Fibroblast of skin of left biceps (primary cell): Measurements from ENCODE around the gene MASP1.
A peak's percentile ranks its signal among the peaks of the same experiment; 100 is the strongest.
"Not testable (repeated sequence)": the region's sequence is repeated elsewhere in the genome, so short reads cannot be mapped to it uniquely, and the experiment has no call there.

Source experiments
- DNase-seq, 2 experiments: peaks; one replicate each; pipeline ENCODE4 v3.0.0-alpha.2; 2013; ENCODE audit warnings: low read depth in 2 of 2

Gene MASP1

GRCh38 chr3:187227658-187228258, 63.8 kb downstream of the MASP1 start:
- DNase-seq: no peak

- no peak for DNase-seq
Observed at GRCh38 chr3:187223799-187224198, 67.7 kb downstream of the MASP1 start.

GRCh38 chr3:187222801-187223200, 68.7 kb downstream of the MASP1 start:
- DNase-seq: no peak

GRCh38 chr3:187215460-187215859, 76.1 kb downstream of the MASP1 start:
- DNase-seq: no peak

- no peak for DNase-seq
Observed at GRCh38 chr3:187213616-187214015, 77.9 kb downstream of the MASP1 start.

DNA sequence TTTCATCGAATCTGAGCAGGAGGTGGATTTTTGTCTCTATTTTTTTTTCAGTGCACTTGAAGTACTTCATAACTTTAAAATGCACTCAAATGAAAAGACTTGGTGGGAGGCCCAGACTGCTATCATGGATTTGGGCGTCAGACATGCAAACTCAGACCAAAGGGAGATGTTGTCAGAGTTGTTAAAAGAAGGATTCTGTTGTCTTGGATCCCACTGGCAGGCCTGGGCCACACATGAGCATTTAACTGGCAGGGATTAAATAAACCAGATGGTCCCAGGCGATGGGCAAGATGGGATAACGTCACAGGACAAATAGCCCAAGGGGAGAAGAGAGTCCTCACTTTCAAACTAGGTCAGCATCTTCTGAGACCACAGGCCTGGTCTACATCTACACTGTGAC, 78.8 kb downstream of the MASP1 start:
- DNase-seq: no peak

DNA sequence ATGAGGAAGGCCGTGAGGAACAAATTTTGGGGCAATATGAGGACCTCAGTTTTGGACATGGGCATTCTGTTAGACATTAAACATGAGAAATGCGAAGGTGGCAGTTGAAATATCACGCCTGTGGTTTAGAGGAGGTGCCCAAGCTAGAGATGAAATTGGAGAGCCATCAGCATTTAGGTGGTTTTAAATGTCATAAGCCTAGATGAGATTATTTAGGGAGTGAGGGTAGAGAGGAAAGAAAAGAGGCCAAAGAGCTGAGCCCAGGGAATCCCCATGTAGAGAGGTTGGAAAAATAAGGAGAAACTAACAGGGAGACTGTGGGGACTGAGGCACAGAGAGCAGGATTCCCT, 79.4 kb downstream of the MASP1 start:
- no peak for DNase-seq

DNA sequence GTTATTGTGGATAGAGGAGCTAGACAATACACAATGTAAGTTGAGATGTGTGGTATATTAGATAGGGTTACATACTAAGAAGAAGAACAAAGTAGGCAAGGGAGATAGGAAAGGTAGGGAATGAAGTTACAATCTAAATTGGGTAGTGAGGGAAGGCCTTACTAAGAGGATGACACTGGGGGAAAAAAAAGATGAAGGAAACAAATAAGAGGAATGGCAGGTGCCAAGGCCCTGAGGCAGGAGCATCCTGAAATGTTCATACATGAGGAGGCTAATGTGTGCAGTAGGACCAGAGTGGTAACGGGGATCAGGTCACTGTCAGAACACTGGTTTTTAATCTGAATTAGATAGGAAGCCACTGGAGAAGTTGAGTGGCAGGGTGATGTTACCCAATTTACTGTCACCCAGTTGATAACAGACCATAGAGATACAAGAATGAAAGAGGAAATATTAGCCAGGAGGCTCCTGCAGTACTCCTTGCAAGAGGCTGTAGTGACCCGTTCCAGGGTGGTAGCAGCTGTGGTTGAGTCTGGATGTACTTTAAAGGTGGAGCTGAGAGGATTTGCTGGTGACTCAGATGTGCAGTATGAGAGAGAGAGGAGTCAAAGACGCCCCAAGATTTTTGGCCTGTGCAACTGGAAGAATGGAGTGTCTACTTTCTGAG, 79.9 kb downstream of the MASP1 start:
- no peak for DNase-seq

DNA sequence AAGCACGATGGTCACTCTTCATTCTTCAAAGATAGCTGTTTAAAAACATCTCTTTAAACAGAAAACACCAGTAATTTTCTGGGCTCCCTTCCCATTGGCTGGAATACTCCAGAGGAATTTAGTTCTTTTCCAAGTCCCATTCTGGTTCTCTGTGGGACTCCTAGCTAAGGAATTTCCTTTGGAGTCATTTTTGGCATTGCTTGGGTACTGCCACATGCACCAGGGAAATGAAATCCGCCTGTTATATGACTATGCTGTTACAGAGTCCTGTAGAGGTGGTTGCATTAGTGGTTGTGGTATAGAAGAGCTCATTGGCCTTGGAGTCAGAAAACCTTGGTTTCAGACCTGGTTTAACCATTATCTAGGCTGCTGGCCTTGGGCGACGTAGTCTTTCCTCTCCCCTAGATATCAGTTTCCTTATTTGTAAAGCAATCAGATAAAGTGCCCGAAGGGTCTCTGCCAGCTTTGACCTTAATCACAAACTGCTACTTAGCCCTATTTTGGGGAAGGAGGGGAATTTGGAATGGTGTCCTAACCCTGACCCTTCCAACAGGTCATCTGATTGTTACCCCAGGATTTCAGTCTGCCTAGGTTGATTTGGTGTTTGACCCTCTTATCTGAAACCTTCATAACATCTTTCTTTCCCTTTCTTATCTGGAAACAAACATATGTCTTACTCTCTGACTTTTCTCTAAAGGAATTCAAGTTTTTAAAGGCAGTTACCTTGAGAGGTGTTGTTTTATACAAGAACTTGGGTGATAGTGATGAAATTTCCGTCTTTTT, 80.8 kb downstream of the MASP1 start:
- peak; percentile 42 to 49 for DNase-seq

DNA sequence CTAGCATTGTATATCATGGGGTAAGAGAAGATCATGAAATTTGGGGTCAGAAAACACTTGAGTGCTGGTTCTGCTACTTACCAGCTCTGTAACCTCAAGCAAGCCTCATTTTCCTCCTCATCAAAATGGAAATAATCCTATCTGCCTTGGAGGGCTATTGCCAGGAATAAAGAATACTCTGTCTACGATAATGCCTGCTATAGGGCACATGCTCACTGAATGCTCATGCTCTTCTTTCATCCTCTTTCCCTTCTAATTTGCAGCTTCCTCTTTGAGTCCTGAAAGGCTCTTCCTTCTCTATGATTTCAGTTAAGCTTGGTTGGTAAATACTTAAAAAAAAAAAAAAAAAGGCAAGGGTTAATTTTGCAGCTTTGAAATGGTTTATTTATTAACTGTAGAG, 81.4 kb downstream of the MASP1 start:
- DNase-seq: no peak

GRCh38 chr3:187209491-187209890, 82.0 kb downstream of the MASP1 start:
- DNase-seq: no peak

DNA sequence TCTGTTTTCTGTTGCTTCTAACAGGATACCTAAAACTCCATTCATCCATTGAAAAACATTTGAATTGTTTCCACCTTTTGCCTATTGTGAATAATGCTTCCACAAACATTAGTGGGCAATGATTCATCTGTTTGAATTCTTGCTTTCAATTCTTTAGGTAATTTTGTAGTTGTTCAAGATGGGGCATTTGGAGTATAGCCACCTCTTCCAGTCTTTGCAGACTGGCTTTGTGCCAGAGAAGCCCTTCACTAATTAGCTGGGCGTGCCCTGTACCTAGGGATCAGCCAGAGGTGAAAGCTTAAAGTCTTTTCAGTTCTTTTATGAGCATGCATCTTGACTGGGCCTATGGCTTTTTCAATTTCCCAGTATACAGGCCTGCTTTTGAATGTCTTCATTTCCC, 83.4 kb downstream of the MASP1 start:
- peak in 1 of 2 experiments; percentile 22 for DNase-seq

GRCh38 chr3:187207624-187208023, 83.9 kb downstream of the MASP1 start:
- DNase-seq: no peak

DNA sequence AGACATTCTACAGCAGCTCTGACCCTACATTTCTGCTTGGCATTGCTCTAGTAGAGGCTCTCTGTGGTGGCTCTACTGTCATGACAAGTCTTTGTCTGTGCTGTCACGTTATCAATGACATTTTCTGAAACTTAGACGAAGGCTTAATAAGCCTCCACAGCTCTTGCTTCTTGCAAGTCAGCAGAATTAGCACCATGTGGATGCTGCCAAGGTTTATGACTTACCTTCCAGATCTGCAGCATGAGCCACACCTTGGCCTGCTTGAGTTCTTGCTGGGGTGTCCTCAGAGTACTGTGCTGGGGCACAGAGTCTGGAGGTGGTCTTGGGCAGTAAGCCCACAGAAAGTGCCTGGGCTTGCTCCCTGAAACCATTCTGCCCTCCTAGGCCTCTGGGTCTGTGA, 84.5 kb downstream of the MASP1 start:
- DNase-seq: no peak

DNA sequence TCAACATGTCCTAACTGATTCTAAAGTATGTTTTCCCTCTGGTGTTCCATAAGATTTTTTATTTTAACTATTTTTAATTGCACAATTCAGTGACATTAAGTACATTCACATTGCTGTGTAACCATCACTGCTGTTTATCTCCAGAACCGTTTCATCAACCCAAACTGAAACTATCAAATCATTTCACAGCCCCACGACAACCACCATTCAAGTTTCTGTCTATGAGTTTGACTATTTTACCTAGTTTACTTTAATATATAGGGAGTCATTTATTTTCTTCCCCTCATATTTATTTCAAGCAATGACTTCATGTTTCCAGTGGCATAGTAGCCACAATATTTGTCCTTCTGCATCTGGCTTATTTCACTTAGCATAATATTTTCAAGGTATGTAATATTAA, 85.9 kb downstream of the MASP1 start:
- no peak for DNase-seq

GRCh38 chr3:187199463-187200050, 92.0 kb downstream of the MASP1 start:
- DNase-seq: not testable (repeated sequence)

- DNase-seq: no peak
Observed at GRCh38 chr3:187198490-187198889, 93.0 kb downstream of the MASP1 start.

GRCh38 chr3:187197335-187197649, 94.2 kb downstream of the MASP1 start, which contains the start of gene RTP1:
RTP1 (plus strand) TSS chr3:187197486; CDS start chr3:187197516, 30 bp downstream.
- DNase-seq: no peak

DNA sequence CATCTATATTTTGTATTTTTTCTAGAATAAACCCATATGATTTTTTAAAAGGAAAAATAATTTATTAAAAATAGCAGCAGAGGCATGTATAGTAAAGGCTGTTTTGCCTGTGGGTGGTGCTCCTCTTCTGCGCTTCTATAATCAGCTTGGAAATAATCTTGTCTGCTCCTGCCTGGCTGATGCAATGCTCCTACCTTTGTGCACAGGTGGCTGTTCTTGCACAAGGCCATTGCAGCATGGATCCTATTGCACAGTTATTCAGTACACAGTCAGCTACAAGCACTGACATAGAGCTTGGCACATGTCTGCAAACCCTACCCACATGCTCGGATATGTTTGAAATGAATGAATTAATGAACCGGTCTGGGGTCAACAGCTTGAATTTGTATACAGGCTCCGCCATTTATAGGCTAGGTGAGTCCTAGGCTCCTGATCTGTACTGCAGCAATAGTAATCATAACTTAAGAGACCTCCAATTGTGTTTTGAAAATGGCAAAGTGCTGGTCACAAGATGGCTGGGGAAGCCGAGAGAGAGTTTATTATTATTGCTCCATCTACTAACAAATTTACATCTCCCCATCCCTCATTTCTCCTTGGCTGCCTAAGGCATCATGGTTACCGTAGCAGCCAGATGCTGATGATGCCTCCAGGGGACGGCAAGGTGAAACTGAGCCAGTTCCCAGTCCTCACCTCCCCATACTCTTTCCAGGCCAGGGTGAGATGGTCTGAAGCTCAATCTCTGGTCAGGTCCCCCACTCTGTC, 94.8 kb downstream of the MASP1 start:
- DNase-seq: no peak

DNA sequence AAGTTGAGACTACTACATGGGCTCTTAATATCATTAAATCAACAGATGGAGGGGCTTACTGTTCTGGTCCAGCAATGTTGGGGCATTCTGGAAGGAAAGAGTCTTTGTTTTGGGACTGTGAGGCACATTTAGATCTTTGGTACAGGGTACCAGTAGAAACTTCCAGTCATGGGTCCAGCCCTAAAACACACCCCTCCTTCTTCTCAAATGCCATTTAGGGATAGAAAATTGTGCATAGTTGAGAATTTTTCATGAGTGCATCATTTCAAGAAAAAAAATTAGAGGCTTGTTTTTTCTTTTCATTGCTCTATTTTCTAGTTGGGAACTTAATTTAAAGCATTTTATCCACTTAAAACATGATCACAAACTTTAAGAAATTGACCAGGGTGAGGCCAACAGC, 98.4 kb downstream of the MASP1 start:
- DNase-seq: no peak

DNA sequence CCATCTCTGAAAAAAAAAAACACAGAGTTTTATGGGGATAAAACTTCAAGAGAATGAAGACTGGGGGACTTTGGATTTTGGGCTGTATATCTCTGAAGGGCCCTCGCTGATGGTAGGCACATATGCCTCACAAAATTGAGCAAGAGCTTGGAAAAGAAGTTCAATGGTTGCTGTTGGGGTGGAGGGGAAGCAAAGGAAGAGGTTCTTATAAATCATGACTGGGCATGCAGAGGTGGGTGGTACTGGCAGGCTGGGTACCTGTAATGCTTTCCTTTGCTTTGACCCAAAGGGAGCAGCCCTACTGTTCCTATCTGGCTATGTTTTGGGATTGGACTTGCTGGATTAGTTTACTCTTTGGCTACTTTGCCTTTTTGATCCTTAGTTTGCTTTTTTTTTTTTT, 100.3 kb downstream of the MASP1 start:
- no peak for DNase-seq

DNA sequence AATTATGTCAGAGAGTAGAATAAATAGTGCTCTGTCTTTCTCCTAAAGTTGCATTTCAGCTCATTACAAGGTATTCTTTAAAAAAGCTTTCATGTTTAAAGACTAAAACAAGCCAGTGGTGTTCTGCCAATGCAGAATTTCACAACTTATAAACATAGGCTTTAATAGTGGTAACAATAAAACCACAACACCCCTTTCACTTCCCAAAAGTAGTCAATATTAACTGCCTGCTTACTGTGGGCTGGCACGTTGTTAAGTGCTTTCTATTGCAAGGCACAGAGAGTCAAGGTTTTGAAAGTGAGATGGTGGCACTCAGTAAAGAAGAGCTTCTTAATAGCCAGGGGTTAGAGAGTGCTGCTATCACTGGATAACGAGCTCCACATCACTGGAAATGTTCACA, 102.6 kb downstream of the MASP1 start:
- DNase-seq: no peak
